Posterior vena cava (tissue), 2 donors: Measurements from ENCODE around the gene PGGT1B. TPM values are rescaled to one million over a fixed set of nuclear protein-coding genes. Genes with fewer than 3 reads are reported as not detected.
"Not testable (repeated sequence)": the region's sequence is repeated elsewhere in the genome, so short reads cannot be mapped to it uniquely, and the experiment has no call there.

ENCODE experiments used
- DNase-seq: peaks from one replicate; pipeline ENCODE4 v3.0.0-alpha.2; 2020; ENCODE audit warnings: low spot score
- intact Hi-C, 2 donors: fragments of 100-400 bp; cut with DNase I; formaldehyde crosslinking; loops; one replicate each; pipeline versions ENCODE4 v1.14.1 to v1.14.2; 2022 to 2023
- total RNA-seq, 2 donors: library from RNA; stranded (reverse); fragmentation: NEBNext Ultra II Directional; extraction: Animal tissue kit (Norgen Biotek cat#: 25700); gene quantifications; one replicate each; pipeline ENCODE4 v1.2.1, GENCODE V29; 2021
- donor health status: DM: yes; HTN: yes; CAD: no.
- donor health status: DM: yes; HTN: yes; CAD: no.

The PGGT1B gene
- total RNA-seq, 2 donors from 2014 or later = 32.4 to 41.1 TPM

DNA sequence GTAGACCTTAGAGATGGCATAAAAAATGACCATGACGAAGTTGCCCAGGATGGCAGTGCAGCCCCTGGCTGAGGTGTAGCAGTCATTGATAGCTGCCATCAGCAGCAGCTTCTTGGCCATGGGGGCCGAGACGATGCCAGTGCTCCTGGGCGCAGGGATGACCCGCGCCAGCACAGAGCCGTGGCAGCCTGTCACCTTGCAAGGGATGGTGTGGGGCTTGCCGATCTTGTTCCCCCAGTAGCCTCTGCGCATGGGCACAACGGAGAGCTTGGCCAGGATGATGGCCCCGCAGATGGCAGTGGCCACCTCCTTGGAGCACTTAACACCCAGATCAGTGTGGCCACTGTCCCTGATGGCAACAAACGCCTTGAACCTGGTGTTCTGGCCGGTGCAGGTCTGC lies 2.1 kb upstream of the PGGT1B start:
- DNase-seq = no peak
- intact Hi-C loops = no loop called here

DNA sequence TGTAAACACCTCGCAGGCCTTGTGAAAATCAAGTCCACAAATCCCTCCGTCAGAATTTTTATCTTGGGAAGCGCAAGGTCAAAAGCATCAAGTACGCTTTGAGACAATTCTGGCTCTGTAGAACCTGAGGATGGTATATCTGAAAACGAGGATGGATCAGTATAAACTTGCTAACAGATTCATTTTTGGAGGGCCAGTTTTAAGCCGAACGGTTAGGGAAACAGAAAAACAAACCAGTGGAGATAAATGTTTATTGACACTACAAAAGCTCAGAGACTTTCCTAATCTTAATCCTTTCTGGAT lies 352 bp upstream of the PGGT1B start:
- intact Hi-C loops = no loop called here
- no peak for DNase-seq

DNA sequence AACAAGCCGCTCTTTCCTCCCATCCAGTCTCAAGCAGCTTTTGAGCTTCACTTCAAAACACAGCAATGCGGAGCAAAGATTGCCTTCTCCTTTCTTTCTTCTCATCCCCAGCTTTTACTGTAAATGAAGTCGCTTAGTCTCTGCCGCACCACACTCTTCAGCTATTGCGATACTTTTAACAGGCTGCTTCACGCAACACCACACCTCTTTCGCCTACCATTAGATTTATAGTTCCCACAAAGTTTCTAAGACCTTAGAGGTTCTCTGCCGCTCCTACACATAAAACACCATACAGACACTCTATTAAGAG lies 711 bp downstream of the PGGT1B start:
- DNase-seq = no peak
- intact Hi-C loops = no loop called here

DNA sequence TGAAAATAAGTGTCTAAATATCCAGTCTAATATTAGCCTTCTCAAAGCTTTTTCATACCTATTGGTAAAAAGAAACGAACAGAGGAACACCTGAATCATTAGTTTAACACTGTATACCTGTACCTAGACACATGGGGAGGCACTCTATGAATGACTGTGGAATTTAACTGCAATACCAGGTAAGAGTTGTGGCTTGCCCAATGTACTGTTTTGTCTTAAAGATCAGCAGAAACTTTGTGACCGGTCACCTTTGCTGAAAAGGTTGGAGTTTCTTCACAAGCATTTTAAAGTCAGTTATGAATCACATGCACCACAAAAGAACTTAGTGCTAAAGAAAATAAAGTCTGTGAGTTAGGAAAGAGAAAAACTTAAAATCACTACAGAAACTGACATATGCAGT lies 2.4 kb downstream of the PGGT1B start:
- DNase-seq = no peak
- intact Hi-C loops = no loop called here

DNA sequence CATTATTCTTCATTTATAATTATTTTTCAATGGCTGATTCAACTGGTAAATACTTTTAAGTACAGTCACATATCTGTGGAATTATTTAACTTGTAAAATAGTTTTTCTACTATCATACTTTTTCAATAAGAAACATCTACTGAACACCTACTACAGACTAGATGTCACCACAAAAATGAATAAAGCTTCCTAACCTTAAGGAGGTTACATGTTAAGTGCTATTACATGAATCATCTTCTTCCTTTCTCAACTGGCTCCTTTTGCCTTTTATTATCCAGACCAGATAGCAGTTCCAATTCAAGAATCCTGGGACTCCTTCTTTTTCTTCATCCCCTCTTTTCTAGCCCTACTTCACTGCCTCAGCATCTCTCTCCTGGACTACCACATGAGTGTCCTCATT lies 4.7 kb downstream of the PGGT1B start:
- DNase-seq = no peak
- intact Hi-C loops = no loop called here

DNA sequence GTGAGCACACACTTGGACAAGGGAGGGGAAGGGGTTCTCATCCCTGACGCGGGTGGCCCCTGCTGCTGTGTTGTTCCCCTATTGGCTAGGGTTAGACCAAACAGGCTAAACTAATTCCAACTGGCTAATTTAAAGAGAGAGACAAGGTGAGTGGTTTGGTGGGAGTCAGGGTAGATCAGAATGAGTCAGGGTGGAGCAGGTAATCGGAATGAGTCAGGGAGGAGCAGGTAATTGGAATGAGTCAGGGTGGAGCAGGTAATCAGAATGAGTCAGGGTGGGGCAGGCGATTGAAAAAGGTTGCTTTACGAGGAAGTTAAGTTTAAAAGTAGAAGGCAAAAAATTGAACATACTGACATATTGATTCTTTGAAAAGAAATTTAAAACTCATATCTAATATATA lies 13.3 kb downstream of the PGGT1B start:
- intact Hi-C loops, DNase-seq: not testable (repeated sequence)

DNA sequence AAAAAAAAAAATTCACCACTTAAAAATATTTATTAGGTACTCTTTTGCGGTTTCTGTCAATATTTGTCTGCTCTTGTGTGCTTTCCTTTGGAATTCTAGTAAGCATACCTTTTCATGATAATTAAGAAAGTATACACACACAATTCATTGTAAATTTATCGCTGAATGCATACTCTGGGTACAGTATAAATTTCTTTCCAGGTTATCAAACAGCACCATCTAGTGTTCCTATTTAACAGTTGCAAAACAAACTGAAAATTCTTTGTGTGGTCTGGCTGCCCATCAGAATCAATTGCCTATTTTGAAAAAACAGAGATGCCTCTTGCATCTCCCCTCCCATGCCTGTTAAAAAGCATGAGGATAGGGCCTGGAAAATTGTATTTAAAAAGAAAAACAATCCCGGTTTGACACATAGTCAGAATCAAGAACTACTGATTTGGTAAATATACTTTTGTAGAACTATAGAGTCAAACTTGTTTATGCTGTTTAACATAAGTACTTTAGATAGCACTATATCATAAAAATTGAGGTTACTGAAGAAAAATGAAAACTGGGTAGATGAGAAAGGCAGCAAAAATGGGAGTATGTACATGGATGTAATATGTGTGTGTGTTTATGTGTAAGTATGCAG lies 16.2 kb downstream of the PGGT1B start:
- intact Hi-C loops = no loop called here
- DNase-seq = no peak

DNA sequence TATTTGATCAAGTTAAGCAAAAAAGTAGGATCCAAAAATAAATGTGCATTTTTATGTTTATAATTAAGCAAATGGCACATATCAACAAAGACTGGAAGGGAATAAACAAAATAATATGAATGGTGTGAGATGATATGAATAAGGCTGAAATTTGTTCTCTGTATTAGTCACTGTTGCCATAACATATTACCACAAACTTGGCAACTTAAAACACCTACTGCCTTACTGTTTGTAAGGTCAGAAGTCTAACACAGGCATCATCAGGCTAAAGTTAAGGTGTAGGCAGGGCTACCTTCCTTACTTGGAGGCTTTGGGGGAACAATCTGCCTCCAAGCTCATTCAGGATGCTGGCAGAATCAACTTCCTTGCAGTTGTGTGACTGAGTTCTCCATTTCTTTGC lies 19.3 kb downstream of the PGGT1B start:
- intact Hi-C loops = no loop called here

DNA sequence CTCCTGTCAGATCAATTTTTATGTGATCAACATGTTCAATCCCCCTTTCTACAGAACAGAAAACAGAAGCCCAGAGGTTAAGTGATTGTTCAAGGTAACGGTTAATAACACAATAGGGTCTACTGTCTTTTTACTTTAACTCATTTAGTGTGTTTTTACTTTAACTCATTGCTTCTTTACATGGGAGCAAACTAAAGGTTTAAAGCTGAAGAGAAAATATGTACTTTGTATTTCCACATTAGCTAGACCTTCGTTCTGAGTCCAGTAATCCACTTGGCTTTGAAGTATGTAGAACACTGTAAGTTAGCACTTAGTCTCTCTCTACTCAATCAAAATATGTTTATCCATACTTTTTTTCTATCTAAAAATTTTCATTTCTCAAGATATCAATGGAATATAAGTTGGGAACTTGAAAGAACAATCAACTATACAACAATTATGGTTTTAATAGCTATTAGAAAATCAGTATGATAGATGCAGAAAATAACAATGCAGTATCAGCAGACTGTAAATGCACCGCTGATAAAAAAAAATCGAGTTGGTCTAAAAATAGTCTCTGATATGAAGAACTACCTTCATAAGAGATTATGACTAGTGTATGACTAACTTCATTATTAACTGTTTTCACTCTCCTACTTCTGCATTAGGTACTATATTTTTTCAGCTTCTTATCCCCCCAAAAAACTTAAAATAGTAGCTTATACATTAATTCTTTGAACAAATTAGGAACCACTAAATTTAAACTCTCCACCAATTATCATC lies 20.6 kb downstream of the PGGT1B start:
- intact Hi-C loops = no loop called here
- no peak for DNase-seq

More for the DNA sequence above, 19.3 kb downstream of the PGGT1B start:
- no peak for DNase-seq

DNA sequence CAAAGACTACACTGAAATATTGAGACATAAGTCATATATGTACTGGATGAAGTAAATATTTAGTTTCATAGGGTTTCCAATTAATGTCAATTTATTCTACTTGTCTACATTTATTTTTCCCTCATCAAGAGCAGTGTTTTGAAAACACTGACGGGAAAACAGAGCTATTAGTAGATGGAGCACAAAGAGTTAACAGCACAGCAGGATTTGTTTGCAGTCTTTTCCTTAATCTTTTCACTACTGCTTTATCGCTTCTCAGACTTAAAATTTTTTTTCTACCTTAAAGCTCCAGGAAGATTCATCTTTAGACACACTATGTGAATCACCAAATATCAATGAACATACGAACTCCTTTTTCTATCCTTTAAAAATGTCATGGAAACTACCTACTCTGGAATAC lies 25.6 kb downstream of the PGGT1B start:
- intact Hi-C loops = no loop called here
- DNase-seq = no peak

DNA sequence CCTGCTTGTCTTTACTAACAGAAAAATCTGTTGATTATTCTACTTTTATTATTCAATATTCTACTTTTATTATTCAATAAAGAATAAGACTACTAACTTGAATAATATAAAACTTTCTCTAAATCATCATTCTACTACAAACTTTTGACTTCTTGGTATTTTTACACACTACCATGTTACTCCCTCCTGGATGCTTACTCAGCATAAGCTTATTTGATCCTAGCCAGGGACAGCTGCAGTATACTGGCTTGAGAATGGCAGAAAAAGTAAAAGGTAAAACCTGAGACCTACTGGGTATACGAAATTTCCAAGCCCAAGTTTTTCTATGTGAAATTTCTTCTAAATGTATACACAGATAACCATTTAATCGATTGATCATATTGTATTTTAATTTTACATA lies 26.1 kb downstream of the PGGT1B start:
- intact Hi-C loops = no loop called here
- DNase-seq = no peak

DNA sequence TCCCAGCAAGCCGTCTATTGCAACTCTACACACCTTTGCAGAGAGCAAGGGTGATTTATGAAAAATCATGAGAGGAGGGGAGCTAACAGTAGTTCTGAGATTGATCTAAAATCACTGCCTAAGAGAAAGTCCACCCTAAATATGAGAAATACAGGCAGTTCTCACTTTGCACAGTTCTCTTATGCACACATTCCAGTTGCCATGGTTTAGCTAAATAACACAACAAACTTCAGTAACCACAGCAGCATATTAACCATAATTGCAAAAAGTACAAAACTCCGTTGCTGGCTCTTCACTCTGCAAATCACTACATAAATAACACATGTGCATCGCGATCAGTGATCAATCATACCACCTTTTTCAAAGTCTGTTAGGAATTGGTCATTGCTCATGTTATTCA lies 31.1 kb downstream of the PGGT1B start:
- DNase-seq = no peak
- intact Hi-C loops = no loop called here

DNA sequence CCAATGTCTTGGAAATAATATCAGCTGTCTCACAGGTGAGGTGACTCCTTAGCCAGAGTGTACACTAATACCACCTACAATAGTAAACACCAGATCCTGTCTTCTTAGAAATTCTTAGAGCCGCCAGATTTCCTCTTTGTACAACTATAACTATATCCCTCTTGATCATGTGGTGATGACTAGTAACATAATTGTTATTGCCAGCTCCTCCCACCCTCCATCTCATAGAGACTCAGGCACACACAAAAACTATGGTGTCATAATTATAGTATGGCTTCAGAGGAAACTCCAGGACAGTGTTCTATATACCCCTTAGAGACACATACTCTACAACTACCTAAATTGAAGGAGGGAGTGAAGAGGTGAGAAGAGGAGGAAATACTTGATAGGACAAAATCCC lies 33.1 kb downstream of the PGGT1B start:
- intact Hi-C loops = loop anchor here in 1 of 2 donors (5.0 kb wide), 1 partner anchor 1562 kb away; no protein-coding TSS in a partner anchor
- no peak for DNase-seq

DNA sequence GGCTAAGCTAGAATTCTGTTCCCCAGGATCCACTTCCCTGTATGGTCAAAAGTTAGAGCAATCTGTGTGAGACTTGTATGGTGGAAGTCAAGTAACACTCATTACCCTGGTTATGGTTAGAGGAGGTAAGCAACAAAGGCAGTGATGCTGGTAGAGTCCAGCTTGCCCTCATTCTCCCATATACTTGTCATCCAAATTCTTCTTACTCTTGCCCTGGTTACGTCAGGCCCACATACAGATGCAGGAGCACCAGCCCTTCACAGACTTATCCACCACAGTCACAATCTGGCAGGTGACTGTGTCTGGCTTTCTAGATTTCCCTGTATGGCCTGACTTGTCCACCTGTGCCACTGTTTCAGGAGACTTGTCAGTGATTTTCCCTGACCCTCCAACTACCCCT lies 35.4 kb downstream of the PGGT1B start:
- intact Hi-C loops = loop anchor here in 1 of 2 donors (5.0 kb wide), 1 partner anchor 1560 kb away; no protein-coding TSS in a partner anchor
- DNase-seq = no peak

DNA sequence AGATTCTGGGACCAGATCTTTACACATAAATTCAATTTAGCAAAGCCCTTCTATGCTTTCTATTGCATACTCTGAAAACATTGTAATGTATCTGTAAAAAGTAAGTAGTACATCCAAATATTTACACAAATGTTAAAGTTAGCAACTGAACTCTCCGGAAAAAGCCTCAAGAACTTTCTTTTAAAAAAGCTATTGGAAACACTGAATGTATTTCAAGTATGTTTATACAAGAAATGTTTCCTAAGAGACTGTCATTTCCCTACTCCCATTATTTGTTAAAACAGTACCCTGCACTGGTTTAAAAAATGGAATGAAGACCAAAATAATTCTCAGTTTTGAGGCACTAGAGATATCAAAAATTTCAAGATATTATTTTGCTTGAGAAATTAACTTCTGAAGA lies 48.1 kb downstream of the PGGT1B start:
- DNase-seq = no peak
- intact Hi-C loops = no loop called here

DNA sequence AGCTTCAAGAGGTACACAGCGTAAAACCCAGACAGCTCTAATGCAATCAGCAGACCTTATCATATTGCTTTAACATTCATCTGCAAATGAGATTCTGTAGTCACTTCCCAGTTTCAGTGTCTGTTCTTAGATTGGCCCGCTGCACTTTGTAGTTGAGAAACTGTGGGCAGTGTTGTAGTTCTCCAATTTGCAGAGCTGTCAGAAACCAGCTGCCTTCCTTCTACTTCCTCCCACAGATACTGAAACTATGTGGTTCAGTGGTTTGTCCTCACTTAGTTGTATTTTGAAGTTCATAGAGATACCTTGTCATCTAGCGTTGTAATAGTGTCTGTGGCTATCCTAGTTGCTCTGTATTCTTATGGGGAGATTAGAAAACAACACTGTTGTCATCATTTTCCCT lies 53.4 kb downstream of the PGGT1B start:
- DNase-seq = no peak
- intact Hi-C loops = no loop called here

DNA sequence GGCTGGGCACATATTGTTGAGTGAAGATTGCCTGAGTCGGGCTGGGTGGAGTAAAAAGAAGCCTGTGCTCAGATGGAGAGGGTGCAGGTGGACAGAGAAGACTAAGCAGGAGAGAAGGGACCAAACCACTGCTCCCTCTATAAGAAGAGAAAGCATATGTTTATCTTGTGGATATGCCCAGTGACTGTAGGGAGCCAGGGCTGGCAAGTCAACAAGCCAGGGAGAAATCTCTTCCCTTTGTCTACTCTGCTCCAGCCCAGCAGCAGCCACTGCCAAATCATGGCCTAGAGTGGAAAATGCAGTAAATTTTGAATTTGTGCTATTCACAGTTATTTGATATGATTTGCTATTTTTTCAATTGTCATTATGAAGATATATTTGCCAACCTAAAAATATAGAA lies 59.7 kb downstream of the PGGT1B start:
- intact Hi-C loops = no loop called here
- no peak for DNase-seq

DNA sequence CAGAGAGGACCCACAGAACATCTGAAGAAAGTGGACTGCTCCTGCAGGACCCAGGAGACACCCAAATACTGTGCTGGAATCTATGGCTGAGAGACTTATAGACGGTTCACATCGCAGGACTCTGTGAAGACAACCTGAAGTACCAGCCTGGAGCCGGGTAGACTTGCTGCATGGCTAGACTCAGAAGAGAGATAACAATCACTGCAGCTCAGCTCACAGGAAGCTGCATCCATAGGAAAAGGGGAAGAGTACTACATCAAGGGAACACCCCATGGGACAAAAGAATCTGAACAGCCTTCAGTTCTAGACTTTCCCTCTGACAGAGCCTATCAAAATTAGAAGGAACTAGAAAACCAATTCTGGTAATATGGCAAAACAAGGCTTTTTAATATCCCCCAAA lies 66.5 kb downstream of the PGGT1B start:
- intact Hi-C loops = no loop called here
- no peak for DNase-seq

DNA sequence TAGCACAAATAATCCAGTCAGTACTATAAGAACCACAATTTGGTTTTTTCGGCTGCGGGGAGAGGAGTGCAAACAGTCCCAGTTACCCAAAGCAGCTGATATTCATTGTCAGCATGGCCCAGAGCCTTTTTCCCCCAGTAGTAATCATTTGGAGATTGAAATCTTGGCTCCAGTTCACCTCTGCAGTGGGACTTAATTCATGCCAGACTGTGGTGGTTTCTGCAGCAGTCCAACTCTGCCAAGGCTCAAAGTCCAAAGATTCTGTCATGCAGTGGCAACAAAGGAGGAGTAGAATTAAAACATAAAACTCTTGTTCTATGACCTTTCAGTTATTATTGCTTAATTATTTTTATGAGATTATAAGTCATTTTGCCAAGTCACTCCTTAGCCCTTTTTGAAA lies 68.0 kb downstream of the PGGT1B start:
- intact Hi-C loops = no loop called here
- DNase-seq = no peak

DNA sequence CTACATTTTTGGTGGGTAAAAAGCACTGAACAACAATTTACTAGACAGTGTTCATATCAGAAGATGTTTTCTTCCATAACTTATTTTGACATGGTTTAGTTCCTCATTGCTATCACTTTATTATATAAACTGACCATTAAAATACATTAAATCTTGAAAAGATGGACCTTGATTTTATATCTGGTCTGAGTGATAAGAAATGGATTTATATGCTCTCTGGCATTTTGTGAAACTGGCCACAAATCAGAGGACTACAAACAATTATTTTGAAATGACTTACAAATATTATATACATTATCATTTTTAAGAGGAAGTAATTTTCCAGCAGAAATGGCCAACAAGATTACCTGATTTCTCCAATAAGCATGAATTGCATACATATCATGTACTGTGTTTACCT lies 69.4 kb downstream of the PGGT1B start:
- intact Hi-C loops = no loop called here
- DNase-seq = no peak

DNA sequence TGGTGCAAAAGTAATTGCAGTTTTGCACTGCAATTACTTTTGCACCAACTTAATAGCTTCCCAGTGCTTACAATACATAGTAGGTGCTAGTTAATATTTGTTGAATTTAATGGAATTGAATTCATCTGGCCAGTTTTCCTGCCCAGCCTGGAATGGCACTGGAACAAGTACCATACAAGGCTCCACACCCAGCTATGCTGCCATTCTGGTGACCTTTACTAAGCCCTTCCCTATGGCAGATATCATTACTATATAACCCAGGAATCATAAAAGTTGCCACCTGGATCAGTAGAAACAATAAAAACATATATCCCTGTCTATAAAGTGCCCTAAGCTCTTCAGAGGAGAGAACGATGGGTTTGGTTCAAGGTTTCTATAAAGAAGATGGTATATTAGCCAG lies 70.6 kb downstream of the PGGT1B start:
- intact Hi-C loops = no loop called here
- no peak for DNase-seq
